OCI-LY7 (cell line): ENCODE measurements around the gene UGT3A2.

Experiments
- EZH2phosphoT487 ChIP-seq: fragments of 200-600 bp; sonication (generic); IDR thresholded peaks from 2 replicates; pipeline ENCODE4 v1.6.1; 2018; ENCODE audit warnings: low read depth, borderline replicate concordance, mild to moderate bottlenecking, mixed run types, antibody characterized with exemption, low read length, moderate library complexity, mixed read lengths
- TF ChIP-seq, protein P1 (sequence below): fragments of 200-600 bp; sonication (generic); conservative IDR thresholded peaks from 2 replicates; pipeline ENCODE4 v1.5.1; 2014; ENCODE audit warnings: mild to moderate bottlenecking, antibody characterized with exemption, low read length, moderate library complexity, mixed read lengths

- TF ChIP-seq, protein P1, sequence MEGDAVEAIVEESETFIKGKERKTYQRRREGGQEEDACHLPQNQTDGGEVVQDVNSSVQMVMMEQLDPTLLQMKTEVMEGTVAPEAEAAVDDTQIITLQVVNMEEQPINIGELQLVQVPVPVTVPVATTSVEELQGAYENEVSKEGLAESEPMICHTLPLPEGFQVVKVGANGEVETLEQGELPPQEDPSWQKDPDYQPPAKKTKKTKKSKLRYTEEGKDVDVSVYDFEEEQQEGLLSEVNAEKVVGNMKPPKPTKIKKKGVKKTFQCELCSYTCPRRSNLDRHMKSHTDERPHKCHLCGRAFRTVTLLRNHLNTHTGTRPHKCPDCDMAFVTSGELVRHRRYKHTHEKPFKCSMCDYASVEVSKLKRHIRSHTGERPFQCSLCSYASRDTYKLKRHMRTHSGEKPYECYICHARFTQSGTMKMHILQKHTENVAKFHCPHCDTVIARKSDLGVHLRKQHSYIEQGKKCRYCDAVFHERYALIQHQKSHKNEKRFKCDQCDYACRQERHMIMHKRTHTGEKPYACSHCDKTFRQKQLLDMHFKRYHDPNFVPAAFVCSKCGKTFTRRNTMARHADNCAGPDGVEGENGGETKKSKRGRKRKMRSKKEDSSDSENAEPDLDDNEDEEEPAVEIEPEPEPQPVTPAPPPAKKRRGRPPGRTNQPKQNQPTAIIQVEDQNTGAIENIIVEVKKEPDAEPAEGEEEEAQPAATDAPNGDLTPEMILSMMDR = no peak
- no peak for TF ChIP-seq EZH2phosphoT487
These were observed 39.8 kb downstream of the UGT3A2 start for GRCh38 chr5:36026706-36027465.
